Omental fat pad (tissue), 4 donors: ENCODE measurements around the gene RYR2. TPM values are rescaled to one million over a fixed set of nuclear protein-coding genes. Genes with fewer than 3 reads are reported as not detected.

ENCODE experiments used
- ATAC-seq: fragments of 150-250 bp; one replicate; pipeline ENCODE4 v1.9.1; 2016; ENCODE audit warnings: mild to moderate bottlenecking, moderate library complexity; ENCODE audit not compliant: low FRiP score
- DNase-seq: peaks from one replicate; pipeline ENCODE4 v3.0.0-alpha.2; 2019; ENCODE audit warnings: low spot score
- total RNA-seq, 4 donors: library from RNA; depleted of rRNA; stranded (reverse); fragments of >200 nt; gene quantifications; one replicate each; pipeline ENCODE4 v1.1.0, GENCODE V29; 2016
- TF ChIP-seq, protein P1 (sequence below), 3 donors: fragments of 450-650 bp; IDR thresholded peaks; one replicate each; pipeline ENCODE4 v1.5.1; 2016 to 2017; ENCODE audit warnings: antibody characterized with exemption in 3 of 3, mild to moderate bottlenecking in 3 of 3, moderate library complexity in 2 of 3

The RYR2 gene
- total RNA-seq, 4 donors from 2014 or later = 0.19 to 2.4 (median 1.2) TPM

DNA sequence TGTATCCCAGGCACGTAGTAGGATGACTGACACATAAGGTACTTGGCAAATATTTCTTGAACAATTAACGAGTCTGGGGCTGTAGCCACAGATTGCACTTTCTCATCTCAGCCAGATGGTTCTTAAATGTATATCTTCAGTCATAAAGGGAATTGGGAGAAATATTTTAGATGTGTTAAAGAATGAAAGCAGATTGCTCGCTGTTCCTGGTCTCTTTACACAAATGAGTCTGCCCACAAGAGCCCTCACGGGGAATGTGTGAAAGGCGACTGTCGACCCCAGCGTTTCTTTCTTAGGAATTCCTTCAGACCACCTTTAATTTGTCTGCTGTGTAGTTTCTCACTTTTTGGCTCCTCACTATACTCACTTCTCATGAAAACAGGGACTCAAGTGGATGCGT is 38.5 kb upstream of the RYR2 start:
- no peak for ATAC-seq
- TF ChIP-seq, protein P1, sequence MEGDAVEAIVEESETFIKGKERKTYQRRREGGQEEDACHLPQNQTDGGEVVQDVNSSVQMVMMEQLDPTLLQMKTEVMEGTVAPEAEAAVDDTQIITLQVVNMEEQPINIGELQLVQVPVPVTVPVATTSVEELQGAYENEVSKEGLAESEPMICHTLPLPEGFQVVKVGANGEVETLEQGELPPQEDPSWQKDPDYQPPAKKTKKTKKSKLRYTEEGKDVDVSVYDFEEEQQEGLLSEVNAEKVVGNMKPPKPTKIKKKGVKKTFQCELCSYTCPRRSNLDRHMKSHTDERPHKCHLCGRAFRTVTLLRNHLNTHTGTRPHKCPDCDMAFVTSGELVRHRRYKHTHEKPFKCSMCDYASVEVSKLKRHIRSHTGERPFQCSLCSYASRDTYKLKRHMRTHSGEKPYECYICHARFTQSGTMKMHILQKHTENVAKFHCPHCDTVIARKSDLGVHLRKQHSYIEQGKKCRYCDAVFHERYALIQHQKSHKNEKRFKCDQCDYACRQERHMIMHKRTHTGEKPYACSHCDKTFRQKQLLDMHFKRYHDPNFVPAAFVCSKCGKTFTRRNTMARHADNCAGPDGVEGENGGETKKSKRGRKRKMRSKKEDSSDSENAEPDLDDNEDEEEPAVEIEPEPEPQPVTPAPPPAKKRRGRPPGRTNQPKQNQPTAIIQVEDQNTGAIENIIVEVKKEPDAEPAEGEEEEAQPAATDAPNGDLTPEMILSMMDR (IDR thresholded peaks at IDR 0.05) = no peak
- DNase-seq = no peak

GRCh38 chr1:237004116-237004515 is 37.9 kb upstream of the RYR2 start, which contains the start of gene MT1HL1:
Gene MT1HL1 (minus strand): TSS chr1:237004441. CDS start chr1:237004372, 69 bp downstream.
- no peak for ATAC-seq
- TF ChIP-seq, protein P1 (IDR thresholded peaks at IDR 0.05) = no peak
- DNase-seq = no peak

DNA sequence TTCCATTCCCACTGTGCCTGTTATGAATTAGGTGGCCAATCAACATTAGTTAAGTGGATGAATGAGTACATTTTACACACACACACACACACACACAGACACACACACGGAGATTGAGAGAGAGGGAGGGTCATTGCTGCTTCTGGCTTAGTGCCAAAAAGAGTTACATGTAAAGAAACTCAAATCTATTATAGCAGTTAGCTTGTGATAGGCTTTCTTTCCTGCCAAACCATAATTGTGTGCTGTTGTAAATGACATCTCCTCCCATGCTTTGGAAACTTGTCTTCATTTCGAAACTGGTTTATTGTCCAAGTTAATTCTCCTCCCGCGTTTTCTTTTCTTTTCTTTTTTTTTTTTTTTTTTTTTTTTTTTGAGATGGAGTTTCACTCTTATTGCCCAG is 36.3 kb upstream of the RYR2 start:
- TF ChIP-seq, protein P1 (IDR thresholded peaks at IDR 0.05) = no peak
- no peak for DNase-seq
- no peak for ATAC-seq

- TF ChIP-seq, protein P1 (IDR thresholded peaks at IDR 0.05) = no peak
- no peak for DNase-seq
- no peak for ATAC-seq
These were observed 34.7 kb upstream of the RYR2 start for GRCh38 chr1:237007147-237007881.

GRCh38 chr1:237009611-237010010 is 32.4 kb upstream of the RYR2 start:
- ATAC-seq (no peak), DNase-seq (no peak)
- TF ChIP-seq, protein P1 (IDR thresholded peaks at IDR 0.05) = no peak

DNA sequence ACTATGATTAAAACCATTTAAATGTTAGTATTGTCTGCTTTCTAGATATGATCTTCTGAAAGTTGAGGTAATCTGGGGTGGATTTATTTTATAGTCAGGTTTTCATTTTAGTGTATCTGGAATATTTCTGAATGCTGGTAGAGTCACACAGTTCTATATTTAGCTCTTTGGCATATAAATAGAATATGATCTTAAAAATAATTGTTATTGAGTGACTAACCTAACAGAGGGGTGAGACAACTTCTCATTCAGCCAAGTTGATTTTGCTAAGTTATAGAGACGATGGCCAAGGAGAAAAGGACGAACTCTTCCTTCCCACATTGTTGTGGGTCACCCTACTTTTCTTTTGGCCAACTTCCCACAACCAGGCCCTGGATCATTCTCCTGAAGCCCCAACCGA is 30.6 kb upstream of the RYR2 start:
- no peak for ATAC-seq
- TF ChIP-seq, protein P1 (IDR thresholded peaks at IDR 0.05) = no peak
- no peak for DNase-seq

- no peak for ATAC-seq
These were observed 29.6 kb upstream of the RYR2 start for GRCh38 chr1:237012361-237012760.

More at GRCh38 chr1:237012361-237012760, 29.6 kb upstream of the RYR2 start:
- TF ChIP-seq, protein P1 (IDR thresholded peaks at IDR 0.05) = no peak
- no peak for DNase-seq
